A172 (cell line): ENCODE data around the gene POU3F3. TPM values are rescaled to one million over a fixed set of nuclear protein-coding genes. Genes with fewer than 3 reads are reported as not detected.
A peak's percentile ranks its signal among the peaks of the same experiment; 100 is the strongest.

Source experiments
- DNase-seq: peaks from one replicate; pipeline ENCODE4 v3.0.0-alpha.2; 2015; ENCODE audit warnings: low spot score
- total RNA-seq: library from RNA; depleted of rRNA; stranded (reverse); fragments of >200 nt; shearing (Covaris generic); gene quantifications from 2 replicates; pipeline ENCODE4 v1.2.3, GENCODE V29; 2014; rRNA removed

Gene POU3F3
- total RNA-seq = not detected in 2 replicates

GRCh38 chr2:104853534-104854497 lies at the start of gene POU3F3:
POU3F3 (plus strand) TSS chr2:104854115; CDS start chr2:104855511, 1,396 bp downstream.
- no peak for DNase-seq

- DNase-seq = no peak
Observed at GRCh38 chr2:104804148-104804890, 49.6 kb upstream of the POU3F3 start.

GRCh38 chr2:104812286-104812685 lies 41.6 kb upstream of the POU3F3 start:
- DNase-seq = peak; percentile 4

GRCh38 chr2:104816143-104816542 lies 37.8 kb upstream of the POU3F3 start:
- no peak for DNase-seq

GRCh38 chr2:104818264-104818663 lies 35.7 kb upstream of the POU3F3 start:
- no peak for DNase-seq

- DNase-seq = no peak
Observed at GRCh38 chr2:104820126-104820525, 33.8 kb upstream of the POU3F3 start.

- DNase-seq = no peak
Observed at GRCh38 chr2:104825124-104825865, 28.6 kb upstream of the POU3F3 start.

GRCh38 chr2:104826016-104826415 lies 27.9 kb upstream of the POU3F3 start:
- DNase-seq = no peak

GRCh38 chr2:104831742-104832141 lies 22.2 kb upstream of the POU3F3 start:
- no peak for DNase-seq

GRCh38 chr2:104834431-104835153 lies 19.3 kb upstream of the POU3F3 start:
- DNase-seq = no peak

GRCh38 chr2:104836265-104836664 lies 17.6 kb upstream of the POU3F3 start:
- no peak for DNase-seq

GRCh38 chr2:104836841-104837240 lies 17.1 kb upstream of the POU3F3 start:
- no peak for DNase-seq

- DNase-seq = no peak
Observed at GRCh38 chr2:104840156-104840555, 13.8 kb upstream of the POU3F3 start.

GRCh38 chr2:104840893-104841585 lies 12.9 kb upstream of the POU3F3 start:
- DNase-seq = no peak

- no peak for DNase-seq
Observed at GRCh38 chr2:104841744-104842143, 12.2 kb upstream of the POU3F3 start.

GRCh38 chr2:104844807-104845551 lies 8.9 kb upstream of the POU3F3 start:
- DNase-seq = no peak

- no peak for DNase-seq
Observed at GRCh38 chr2:104845552-104845931, 8.4 kb upstream of the POU3F3 start.

- no peak for DNase-seq
Observed at GRCh38 chr2:104845946-104846785, 7.7 kb upstream of the POU3F3 start.
